ENCODE data around the gene CAPN10. TPM values are rescaled to one million over a fixed set of nuclear protein-coding genes. Genes with fewer than 3 reads are reported as not detected.
A peak's percentile ranks its signal among the peaks of the same experiment; 100 is the strongest.

The CAPN10 gene
- total and polyA plus RNA-seq, 4 donors: 28.2 to 42.9 (median 33.5) TPM

- Histone ChIP-seq H3K9me3 (ENCODE audit: control insufficient read depth in 4 of 4, insufficient read depth in 3 of 4, low read length in 3 of 4) (no peaks in the 10 kb centered on the region), H3K27ac (ENCODE audit: low read depth in 1 of 2, low read length in 1 of 2) (no peak overlapping the region), H3K9ac (ENCODE audit: insufficient read depth in 1 of 2, low read length in 2 of 2) (peak overlapping the region; percentile 8 to 37), H3K36me3 (ENCODE audit: control insufficient read depth in 4 of 4, insufficient read depth in 4 of 4, low read length in 4 of 4) (peaks cover 0 to 28% (median 6%) of the 10 kb centered on the region in 4 donors), H3K27me3 (ENCODE audit: control insufficient read depth in 3 of 3, insufficient read depth in 3 of 3, low read length in 2 of 3) (no peaks in the 10 kb centered on the region), H3K4me3 (no peak overlapping the region), H3K4me1 (ENCODE audit: control insufficient read depth in 5 of 5, insufficient read depth in 5 of 5, low read length in 5 of 5) (peaks cover 0 to 28% (median 15%) of the 10 kb centered on the region in 5 donors)
- DNase-seq: no peak
- TF ChIP-seq, protein P1, sequence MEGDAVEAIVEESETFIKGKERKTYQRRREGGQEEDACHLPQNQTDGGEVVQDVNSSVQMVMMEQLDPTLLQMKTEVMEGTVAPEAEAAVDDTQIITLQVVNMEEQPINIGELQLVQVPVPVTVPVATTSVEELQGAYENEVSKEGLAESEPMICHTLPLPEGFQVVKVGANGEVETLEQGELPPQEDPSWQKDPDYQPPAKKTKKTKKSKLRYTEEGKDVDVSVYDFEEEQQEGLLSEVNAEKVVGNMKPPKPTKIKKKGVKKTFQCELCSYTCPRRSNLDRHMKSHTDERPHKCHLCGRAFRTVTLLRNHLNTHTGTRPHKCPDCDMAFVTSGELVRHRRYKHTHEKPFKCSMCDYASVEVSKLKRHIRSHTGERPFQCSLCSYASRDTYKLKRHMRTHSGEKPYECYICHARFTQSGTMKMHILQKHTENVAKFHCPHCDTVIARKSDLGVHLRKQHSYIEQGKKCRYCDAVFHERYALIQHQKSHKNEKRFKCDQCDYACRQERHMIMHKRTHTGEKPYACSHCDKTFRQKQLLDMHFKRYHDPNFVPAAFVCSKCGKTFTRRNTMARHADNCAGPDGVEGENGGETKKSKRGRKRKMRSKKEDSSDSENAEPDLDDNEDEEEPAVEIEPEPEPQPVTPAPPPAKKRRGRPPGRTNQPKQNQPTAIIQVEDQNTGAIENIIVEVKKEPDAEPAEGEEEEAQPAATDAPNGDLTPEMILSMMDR (IDR thresholded peaks at IDR 0.05; ENCODE audit: control extremely low read depth, extremely low read depth): no peak
- no peak for ATAC-seq (ENCODE audit: insufficient read depth, low FRiP score)
- WGBS, 2 donors: 83 to 91% methylated on average over 10 of the region's 10 CpGs
Measured at GRCh38 chr2:240588006-240588655, 1.6 kb downstream of the CAPN10 start.

GRCh38 chr2:240588669-240589068 lies 2.1 kb downstream of the CAPN10 start:
- DNase-seq: no peak
- H3K9ac ChIP-seq (ENCODE audit: insufficient read depth in 1 of 2, low read length in 2 of 2): no peak overlapping the region
- ATAC-seq (ENCODE audit: insufficient read depth, low FRiP score): no peak
- TF ChIP-seq, protein P1 (IDR thresholded peaks at IDR 0.05; ENCODE audit: control extremely low read depth, extremely low read depth): no peak
- H3K9me3 ChIP-seq (ENCODE audit: control insufficient read depth in 4 of 4, insufficient read depth in 3 of 4, low read length in 3 of 4): no peaks in the 10 kb centered on the region
- peaks cover 0 to 28% (median 15%) of the 10 kb centered on the region in 5 donors for H3K4me1 ChIP-seq (ENCODE audit: control insufficient read depth in 5 of 5, insufficient read depth in 5 of 5, low read length in 5 of 5)
- H3K27ac ChIP-seq (ENCODE audit: low read depth in 1 of 2, low read length in 1 of 2): no peak overlapping the region
- H3K27me3 ChIP-seq (ENCODE audit: control insufficient read depth in 3 of 3, insufficient read depth in 3 of 3, low read length in 2 of 3): no peaks in the 10 kb centered on the region
- WGBS, 2 donors: 82% methylated on average over 4 of the region's 4 CpGs
- no peak overlapping the region for H3K4me3 ChIP-seq
- peaks cover 0 to 32% (median 6%) of the 10 kb centered on the region in 4 donors for H3K36me3 ChIP-seq (ENCODE audit: control insufficient read depth in 4 of 4, insufficient read depth in 4 of 4, low read length in 4 of 4)

GRCh38 chr2:240589375-240589774 lies 2.8 kb downstream of the CAPN10 start:
- H3K9me3 ChIP-seq (ENCODE audit: control insufficient read depth in 4 of 4, insufficient read depth in 3 of 4, low read length in 3 of 4): no peaks in the 10 kb centered on the region
- H3K27me3 ChIP-seq (ENCODE audit: control insufficient read depth in 3 of 3, insufficient read depth in 3 of 3, low read length in 2 of 3): no peaks in the 10 kb centered on the region
- DNase-seq (no peak), ATAC-seq (ENCODE audit: insufficient read depth, low FRiP score) (no peak)
- H3K4me3 ChIP-seq: no peak overlapping the region
- peaks cover 0 to 36% (median 6%) of the 10 kb centered on the region in 4 donors for H3K36me3 ChIP-seq (ENCODE audit: control insufficient read depth in 4 of 4, insufficient read depth in 4 of 4, low read length in 4 of 4)
- WGBS, 2 donors: 87 to 89% methylated on average over 14 of the region's 14 CpGs
- TF ChIP-seq, protein P1 (IDR thresholded peaks at IDR 0.05; ENCODE audit: control extremely low read depth, extremely low read depth): no peak
- no peak overlapping the region for H3K9ac ChIP-seq (ENCODE audit: insufficient read depth in 1 of 2, low read length in 2 of 2)
- H3K27ac ChIP-seq (ENCODE audit: low read depth in 1 of 2, low read length in 1 of 2): no peak overlapping the region
- H3K4me1 ChIP-seq (ENCODE audit: control insufficient read depth in 5 of 5, insufficient read depth in 5 of 5, low read length in 5 of 5): peaks cover 0 to 33% (median 15%) of the 10 kb centered on the region in 5 donors
